ENCODE data around the gene ABHD8.
A peak's percentile ranks its signal among the peaks of the same experiment; 100 is the strongest.

The ABHD8 gene

DNA sequence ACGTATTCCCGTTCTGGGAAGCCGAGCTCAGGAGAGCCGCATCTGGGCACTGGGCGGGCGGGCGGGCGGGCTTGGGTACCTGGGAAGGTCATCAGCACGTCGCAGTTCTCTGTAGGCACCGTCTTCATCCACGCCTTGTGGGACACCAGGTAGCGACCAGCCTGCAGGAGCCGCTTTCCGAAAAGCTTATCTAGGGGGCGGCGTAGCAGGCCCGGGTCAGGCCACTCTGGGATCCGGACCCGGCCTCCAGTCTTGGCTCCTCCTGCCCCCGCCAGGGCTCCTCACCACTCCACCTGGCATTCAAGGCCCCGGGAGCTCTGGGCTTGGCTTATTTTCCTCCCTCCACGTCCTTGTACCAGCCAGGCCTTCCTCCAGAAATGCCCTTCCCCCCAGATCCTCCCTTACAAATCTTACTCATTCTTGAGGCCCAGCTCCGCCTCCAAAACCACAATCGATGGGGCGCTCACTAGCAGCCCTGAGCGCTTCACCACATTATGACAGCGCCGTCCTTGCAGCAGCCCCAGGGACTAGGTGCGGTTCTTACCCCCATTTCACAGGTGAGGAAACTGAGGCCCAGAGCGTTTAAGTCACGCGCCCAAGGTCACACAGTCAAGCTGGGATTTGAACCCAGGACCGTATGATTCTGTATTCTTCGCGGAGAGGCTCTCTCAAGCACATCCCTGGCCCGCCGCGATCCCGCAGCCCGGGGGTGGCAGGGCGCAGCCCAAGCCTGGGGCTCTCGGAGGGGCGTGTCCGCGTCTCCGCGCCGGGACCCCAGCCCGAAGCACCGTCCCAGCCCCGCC is 30.6 kb upstream of the ABHD8 start:
- FAIRE-seq (peak; percentile 77), DNase-seq (ENCODE audit: low spot score) (peak; percentile 77)

DNA sequence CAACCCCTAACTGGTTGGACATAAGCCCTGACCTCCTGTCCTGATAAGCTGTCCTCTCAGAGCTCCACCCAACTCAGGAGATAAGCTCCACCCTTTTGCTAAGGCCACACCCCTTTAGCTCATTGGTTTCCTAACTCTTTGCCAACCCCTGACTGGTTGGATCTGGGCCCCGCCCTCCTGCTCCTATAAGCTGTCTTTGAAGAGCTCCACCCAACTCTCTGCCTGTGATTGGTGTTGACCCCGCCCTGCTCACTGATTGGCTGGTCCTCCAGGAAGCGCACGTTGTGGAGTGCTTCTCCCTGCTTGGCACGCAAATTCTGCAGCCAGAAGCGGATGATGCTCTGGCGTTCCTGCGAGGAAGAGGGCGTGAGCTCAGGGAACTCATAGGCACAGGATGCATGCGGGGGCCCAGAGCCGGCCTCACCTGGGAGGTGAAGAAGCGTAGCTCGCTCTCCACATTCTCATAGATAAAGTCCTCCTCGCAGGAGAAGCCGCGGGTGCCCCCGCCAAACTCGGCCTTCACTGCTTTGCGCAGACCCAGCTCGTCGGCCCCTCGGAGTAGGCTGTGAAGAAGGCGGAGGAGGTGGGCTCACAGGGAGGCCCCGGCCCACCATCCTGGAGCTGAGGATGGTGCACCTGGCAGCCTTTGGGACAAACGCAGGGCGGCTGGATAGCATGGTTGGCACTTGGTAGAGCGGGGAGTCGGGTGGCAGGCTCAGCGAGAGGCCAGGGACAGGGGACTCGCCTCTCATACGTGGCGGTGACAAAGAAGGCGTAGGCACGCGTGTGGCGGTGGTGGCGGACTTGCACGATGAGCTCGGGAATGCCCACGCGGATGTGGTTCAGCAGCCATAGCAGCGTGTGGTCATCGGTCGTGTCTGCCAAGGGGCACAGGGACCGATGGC is 29.7 kb upstream of the ABHD8 start:
- no peak for FAIRE-seq
- peak; percentile 18 for DNase-seq (ENCODE audit: low spot score)

DNA sequence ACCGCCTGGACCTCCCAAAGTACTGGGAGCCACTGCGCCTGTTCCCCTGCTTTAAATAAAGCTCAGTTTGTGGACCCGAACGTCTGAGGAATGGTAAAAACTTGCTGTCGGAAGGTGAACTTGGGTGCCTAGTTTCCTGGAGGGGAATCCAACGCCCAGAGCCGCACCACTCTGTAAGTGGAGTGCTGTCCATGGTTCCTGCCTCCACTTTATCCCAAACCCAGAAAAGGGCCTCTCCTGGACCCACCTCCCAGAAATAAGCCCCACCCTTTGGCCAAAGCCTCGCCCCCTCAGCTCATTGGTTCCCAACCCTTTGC is 29.1 kb upstream of the ABHD8 start:
- DNase-seq (ENCODE audit: low spot score): no peak
- FAIRE-seq: no peak

- FAIRE-seq: no peak
- DNase-seq (ENCODE audit: low spot score): no peak
Measured at GRCh38 chr19:17331045-17331558, 27.9 kb upstream of the ABHD8 start.

- FAIRE-seq: no peak
Measured at GRCh38 chr19:17330262-17331044, 27.2 kb upstream of the ABHD8 start.

DNA sequence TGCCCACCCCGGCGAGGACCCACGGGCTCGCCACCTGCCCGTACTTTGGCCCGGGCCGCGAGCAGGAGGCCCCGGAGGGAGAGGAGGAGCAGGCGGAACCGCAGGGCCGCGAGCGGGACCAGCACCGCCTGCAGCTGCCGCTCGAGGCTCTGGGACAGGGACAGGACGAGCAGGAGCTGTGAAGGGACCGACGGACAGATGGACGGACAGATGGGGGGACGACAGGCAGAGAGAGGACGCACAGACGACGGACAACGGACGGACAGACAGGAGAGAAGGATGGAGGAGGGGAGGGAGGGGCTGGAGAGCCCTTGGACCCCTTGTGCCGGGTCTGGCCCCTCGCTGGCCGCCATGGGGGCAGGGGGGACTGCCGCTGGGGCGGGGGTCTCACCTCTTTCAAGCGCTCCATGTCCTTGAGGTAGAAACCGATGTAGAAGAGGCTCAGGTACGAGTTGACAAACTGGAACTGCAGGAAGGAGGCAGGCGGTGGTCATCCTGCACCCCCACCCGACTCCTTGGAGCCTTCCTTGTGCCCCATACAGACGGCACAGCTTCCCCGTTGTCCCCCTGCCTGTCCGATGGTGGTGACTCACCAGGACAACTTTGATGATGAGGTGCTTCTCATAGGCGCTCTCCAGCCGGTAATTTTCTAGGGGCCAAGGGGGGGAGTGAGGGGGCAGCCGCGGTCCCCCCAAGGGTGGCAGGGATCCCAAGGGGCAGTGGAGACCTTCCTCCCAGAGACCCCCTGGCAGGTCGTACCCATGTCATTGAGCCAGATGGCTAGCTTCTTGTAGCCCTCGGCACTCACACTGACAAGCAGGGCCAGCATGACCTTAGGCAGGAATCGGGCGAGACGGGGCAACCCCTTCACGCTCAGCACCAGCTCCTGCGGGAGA is 26.4 kb upstream of the ABHD8 start:
- FAIRE-seq: no peak
- DNase-seq (ENCODE audit: low spot score): no peak

More at GRCh38 chr19:17330262-17331044, 27.2 kb upstream of the ABHD8 start:
- no peak for DNase-seq (ENCODE audit: low spot score)

GRCh38 chr19:17328517-17329365 is 25.5 kb upstream of the ABHD8 start:
- FAIRE-seq (no peak), DNase-seq (ENCODE audit: low spot score) (no peak)

- no peak for FAIRE-seq
- DNase-seq (ENCODE audit: low spot score): no peak
Measured at GRCh38 chr19:17327654-17328516, 24.7 kb upstream of the ABHD8 start.

GRCh38 chr19:17327068-17327653 is 23.9 kb upstream of the ABHD8 start:
- FAIRE-seq: no peak
- no peak for DNase-seq (ENCODE audit: low spot score)

GRCh38 chr19:17326595-17326966 is 23.4 kb upstream of the ABHD8 start:
- DNase-seq (ENCODE audit: low spot score) (no peak), FAIRE-seq (no peak)

- DNase-seq (ENCODE audit: low spot score): no peak
- no peak for FAIRE-seq
Measured at GRCh38 chr19:17325881-17326594, 22.8 kb upstream of the ABHD8 start.

- DNase-seq (ENCODE audit: low spot score) (no peak), FAIRE-seq (no peak)
Measured at GRCh38 chr19:17325133-17325532, 21.9 kb upstream of the ABHD8 start.

DNA sequence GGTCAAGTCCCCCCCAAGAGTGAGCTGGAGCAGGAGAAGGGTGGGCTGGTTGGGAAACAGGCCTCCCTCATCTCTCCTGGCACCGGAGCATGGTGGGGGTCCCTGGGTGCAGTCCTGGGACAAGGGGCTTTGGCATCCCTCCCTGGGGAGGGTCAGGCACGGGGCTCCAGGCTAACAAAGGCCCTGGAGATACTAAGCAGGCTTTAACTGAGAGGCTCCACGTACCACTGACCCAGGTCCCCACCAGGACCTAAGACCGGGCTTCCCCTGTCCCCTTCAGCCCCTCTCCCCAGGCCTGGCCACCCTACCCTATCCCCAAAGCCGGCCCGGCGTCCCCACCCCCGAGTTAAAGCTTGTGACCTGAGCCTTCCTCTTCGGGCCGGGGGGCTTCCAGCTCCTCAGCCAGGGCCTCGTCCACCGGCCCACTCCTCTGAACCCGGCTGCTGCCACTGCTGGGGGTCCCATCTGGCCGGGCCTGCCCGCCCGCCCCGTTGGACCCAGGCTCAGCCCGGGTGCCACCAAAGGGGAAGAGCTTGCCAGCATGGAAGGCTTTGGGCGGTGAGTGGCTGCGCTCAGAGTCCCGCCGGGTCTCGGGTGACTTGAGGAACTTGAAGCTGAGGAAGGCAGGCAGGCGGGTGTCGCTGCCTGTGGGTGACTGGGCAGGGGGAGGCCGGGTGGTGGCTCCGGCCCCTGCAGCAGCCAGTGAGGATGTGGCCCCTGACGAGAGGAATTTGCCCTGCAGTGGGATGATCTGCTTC is 21.3 kb upstream of the ABHD8 start:
- FAIRE-seq (no peak), DNase-seq (ENCODE audit: low spot score) (no peak)

- no peak for FAIRE-seq
- no peak for DNase-seq (ENCODE audit: low spot score)
Measured at GRCh38 chr19:17323964-17324332, 20.7 kb upstream of the ABHD8 start.

- FAIRE-seq (no peak), DNase-seq (ENCODE audit: low spot score) (no peak)
Measured at GRCh38 chr19:17323300-17323963, 20.2 kb upstream of the ABHD8 start.

GRCh38 chr19:17322854-17323253 is 19.6 kb upstream of the ABHD8 start:
- FAIRE-seq (no peak), DNase-seq (ENCODE audit: low spot score) (no peak)
